Nephron progenitor cell (in vitro differentiated cells): Measurements from ENCODE around the gene FCRL6.

ENCODE experiments used
- DNase-seq: peaks from one replicate; pipeline ENCODE4 v3.0.0; 2021
- H3K27ac Mint-ChIP-seq: 2 replicates; pipeline ENCODE4 v1.8.0; 2021; ENCODE audit warnings: mild to moderate bottlenecking, moderate library complexity, mixed read lengths
- H3K27me3 Mint-ChIP-seq: 2 replicates; pipeline ENCODE4 v1.8.0; 2021; ENCODE audit warnings: mild to moderate bottlenecking, low read depth, mixed read lengths; ENCODE audit not compliant: poor library complexity
- H3K36me3 Mint-ChIP-seq: 2 replicates; pipeline ENCODE4 v1.8.0; 2021; ENCODE audit warnings: low read depth, mixed read lengths
- H3K4me1 Mint-ChIP-seq: 2 replicates; pipeline ENCODE4 v1.8.0; 2021; ENCODE audit warnings: mixed read lengths
- H3K4me3 Mint-ChIP-seq: 2 replicates; pipeline ENCODE4 v1.8.0; 2021; ENCODE audit warnings: mild to moderate bottlenecking, moderate library complexity, mixed read lengths
- H3K9me3 Mint-ChIP-seq: 2 replicates; pipeline ENCODE4 v1.8.0; 2021; ENCODE audit warnings: mild to moderate bottlenecking, moderate library complexity, mixed read lengths
- CTCF ChIP-seq: fragments of 200-600 bp; sonication (generic); IDR thresholded peaks from 2 replicates; pipeline ENCODE4 v1.5.0; 2021; ENCODE audit warnings: antibody characterized with exemption

The FCRL6 gene

GRCh38 chr1:159771127-159771895 is 30.8 kb upstream of the FCRL6 start:
- no peak overlapping the region for H3K27ac Mint-ChIP-seq
- no peaks in the 10 kb centered on the region for H3K4me1 Mint-ChIP-seq
- no peak overlapping the region for H3K4me3 Mint-ChIP-seq
- DNase-seq, result no peak
- no peak for TF ChIP-seq CTCF
- H3K27me3 Mint-ChIP-seq, result peaks cover 11% of the 10 kb centered on the region
- H3K9me3 Mint-ChIP-seq, result no peaks in the 10 kb centered on the region
- H3K36me3 Mint-ChIP-seq, result no peaks in the 10 kb centered on the region

GRCh38 chr1:159774465-159774864 is 27.7 kb upstream of the FCRL6 start:
- Mint-ChIP-seq H3K27me3 (peaks cover 17% of the 10 kb centered on the region), H3K4me1 (peaks cover 7% of the 10 kb centered on the region), H3K27ac (no peak overlapping the region), H3K36me3 (no peaks in the 10 kb centered on the region), H3K4me3 (no peak overlapping the region), H3K9me3 (no peaks in the 10 kb centered on the region)
- no peak for TF ChIP-seq CTCF
- no peak for DNase-seq

GRCh38 chr1:159775716-159776115 is 26.4 kb upstream of the FCRL6 start:
- no peak for TF ChIP-seq CTCF
- Mint-ChIP-seq H3K27me3 (peaks cover 17% of the 10 kb centered on the region), H3K9me3 (no peaks in the 10 kb centered on the region), H3K27ac (no peak overlapping the region), H3K36me3 (no peaks in the 10 kb centered on the region), H3K4me1 (peaks cover 11% of the 10 kb centered on the region), H3K4me3 (no peak overlapping the region)
- DNase-seq, result no peak

GRCh38 chr1:159778266-159778665 is 23.9 kb upstream of the FCRL6 start:
- DNase-seq, result no peak
- H3K36me3 Mint-ChIP-seq, result no peaks in the 10 kb centered on the region
- TF ChIP-seq CTCF, result no peak
- peaks cover 22% of the 10 kb centered on the region for H3K27me3 Mint-ChIP-seq
- H3K9me3 Mint-ChIP-seq, result no peaks in the 10 kb centered on the region
- no peak overlapping the region for H3K27ac Mint-ChIP-seq
- peaks cover 17% of the 10 kb centered on the region for H3K4me1 Mint-ChIP-seq
- no peak overlapping the region for H3K4me3 Mint-ChIP-seq

- Mint-ChIP-seq H3K4me3 (no peak overlapping the region), H3K4me1 (peaks cover 17% of the 10 kb centered on the region), H3K27me3 (peaks cover 20% of the 10 kb centered on the region), H3K36me3 (no peaks in the 10 kb centered on the region), H3K9me3 (no peaks in the 10 kb centered on the region), H3K27ac (no peak overlapping the region)
- no peak for TF ChIP-seq CTCF
- no peak for DNase-seq
Measured at GRCh38 chr1:159779403-159779851, 22.7 kb upstream of the FCRL6 start.
